H9 (cell line): ENCODE data around the gene GAK. TPM values are rescaled to one million over a fixed set of nuclear protein-coding genes. Genes with fewer than 3 reads are reported as not detected.

ENCODE experiments used
- DNase-seq: peaks from one replicate; pipeline ENCODE4 v3.0.0-alpha.2; 2017
- H2AFZ ChIP-seq: one replicate; pipeline ENCODE4 v1.6.1; 2013; ENCODE audit warnings: mild to moderate bottlenecking, low read length, control low read depth, moderate library complexity
- H2AK5ac ChIP-seq: 2 replicates; pipeline ENCODE4 v1.6.1; 2013; ENCODE audit warnings: low read length, control low read depth, mixed read lengths; ENCODE audit not compliant: insufficient read length
- H2BK120ac ChIP-seq: one replicate; pipeline ENCODE4 v1.6.1; 2013; ENCODE audit warnings: low read depth, mild to moderate bottlenecking, low read length, control low read depth, inconsistent platforms; ENCODE audit not compliant: poor library complexity, severe bottlenecking
- H2BK12ac ChIP-seq: 2 replicates; pipeline ENCODE4 v1.6.1; 2013; ENCODE audit warnings: low read length, control low read depth, mixed read lengths, low read depth; ENCODE audit not compliant: insufficient read length
- H2BK15ac ChIP-seq: 2 replicates; pipeline ENCODE4 v1.6.1; 2013; ENCODE audit warnings: low read depth, low read length, control low read depth
- H2BK20ac ChIP-seq: one replicate; pipeline ENCODE4 v1.6.1; 2013; ENCODE audit warnings: low read depth, mild to moderate bottlenecking, low read length, control low read depth, inconsistent platforms; ENCODE audit not compliant: poor library complexity, severe bottlenecking
- H2BK5ac ChIP-seq: 2 replicates; pipeline ENCODE4 v1.6.1; 2013; ENCODE audit warnings: low read length, control low read depth, mixed read lengths; ENCODE audit not compliant: insufficient read length
- H3K14ac ChIP-seq: 2 replicates; pipeline ENCODE4 v1.6.1; 2013; ENCODE audit warnings: low read length, control low read depth; ENCODE audit not compliant: insufficient read depth
- H3K18ac ChIP-seq: 2 replicates; pipeline ENCODE4 v1.6.1; 2013; ENCODE audit warnings: low read depth, mild to moderate bottlenecking, mixed read lengths, low read length, control low read depth; ENCODE audit not compliant: insufficient read length
- H3K23ac ChIP-seq: 2 replicates; pipeline ENCODE4 v1.6.1; 2013; ENCODE audit warnings: low read length, control low read depth, mixed read lengths, low read depth; ENCODE audit not compliant: insufficient read length
- H3K23me2 ChIP-seq: 2 replicates; pipeline ENCODE4 v1.6.1; 2013; ENCODE audit warnings: low read depth, mild to moderate bottlenecking, mixed read lengths, low read length, control low read depth; ENCODE audit not compliant: insufficient read length, poor library complexity, severe bottlenecking
- H3K27ac ChIP-seq: 2 replicates; pipeline ENCODE4 v1.5.1; 2013; ENCODE audit warnings: low read length, control low read depth, mixed read lengths, low read depth; ENCODE audit not compliant: insufficient read length
- H3K27me3 ChIP-seq: 2 replicates; pipeline ENCODE4 v1.6.1; 2013; ENCODE audit warnings: low read length, control low read depth, inconsistent platforms; ENCODE audit not compliant: insufficient read depth
- H3K4ac ChIP-seq: 2 replicates; pipeline ENCODE4 v1.6.1; 2013; ENCODE audit warnings: low read depth, mild to moderate bottlenecking, control low read depth, inconsistent platforms, low read length, moderate library complexity
- H3K4me1 ChIP-seq: 2 replicates; pipeline ENCODE4 v1.6.1; 2013; ENCODE audit warnings: low read length, control low read depth, inconsistent platforms; ENCODE audit not compliant: insufficient read depth
- H3K4me2 ChIP-seq: 2 replicates; pipeline ENCODE4 v1.6.1; 2013; ENCODE audit warnings: low read length, control low read depth, mixed read lengths; ENCODE audit not compliant: insufficient read length, insufficient read depth
- H3K56ac ChIP-seq: 2 replicates; pipeline ENCODE4 v1.6.1; 2013; ENCODE audit warnings: low read depth, mild to moderate bottlenecking, mixed read lengths, low read length, control low read depth; ENCODE audit not compliant: insufficient read length
- H3K79me1 ChIP-seq: 2 replicates; pipeline ENCODE4 v1.6.1; 2013; ENCODE audit warnings: low read depth, mild to moderate bottlenecking, moderate library complexity, low read length, control low read depth, inconsistent platforms; ENCODE audit not compliant: insufficient read depth, poor library complexity, severe bottlenecking
- H3K79me2 ChIP-seq: 2 replicates; pipeline ENCODE4 v1.6.1; 2013; ENCODE audit warnings: low read length, control low read depth, inconsistent platforms; ENCODE audit not compliant: insufficient read depth
- H3K9ac ChIP-seq: 2 replicates; pipeline ENCODE4 v1.6.1; 2013; ENCODE audit warnings: low read length, control low read depth, mixed read lengths; ENCODE audit not compliant: insufficient read length; ENCODE audit errors: extremely low read depth
- H3K9me3 ChIP-seq: one replicate; pipeline ENCODE4 v1.6.1; 2013; ENCODE audit warnings: low read depth, low read length, inconsistent platforms; ENCODE audit not compliant: control insufficient read depth
- H3T11ph ChIP-seq: one replicate; pipeline ENCODE4 v1.6.1; 2013; ENCODE audit warnings: mild to moderate bottlenecking, low read length, control low read depth, inconsistent platforms
- H4K20me1 ChIP-seq: one replicate; pipeline ENCODE4 v1.6.1; 2013; ENCODE audit not compliant: control insufficient read depth, insufficient read length, insufficient read depth
- H4K5ac ChIP-seq: 2 replicates; pipeline ENCODE4 v1.6.1; 2013; ENCODE audit warnings: low read depth, mild to moderate bottlenecking, mixed read lengths, low read length, control low read depth; ENCODE audit not compliant: insufficient read length
- H4K8ac ChIP-seq: replicated peaks from 2 replicates; pipeline ENCODE4 v1.6.1; 2013; ENCODE audit warnings: low read length, control low read depth, mixed read lengths, low read depth; ENCODE audit not compliant: insufficient read length
- H4K91ac ChIP-seq: 2 replicates; pipeline ENCODE4 v1.6.1; 2013; ENCODE audit warnings: low read depth, mild to moderate bottlenecking, moderate library complexity, mixed read lengths, low read length, control low read depth; ENCODE audit not compliant: insufficient read length
- H3K27ac Mint-ChIP-seq, 3 experiments: 2 replicates in 2 of 3; 3 replicates in 1 of 3; pipeline ENCODE4 v1.8.0; 2020 to 2021; ENCODE audit warnings: mixed read lengths in 3 of 3, mild to moderate bottlenecking in 1 of 3, moderate library complexity in 1 of 3
- H3K27me3 Mint-ChIP-seq: 2 replicates; pipeline ENCODE4 v1.8.0; 2021; ENCODE audit warnings: low read depth, mild to moderate bottlenecking, moderate library complexity, mixed read lengths
- H3K36me3 Mint-ChIP-seq, 3 experiments: 2 replicates in 2 of 3; 3 replicates in 1 of 3; pipeline ENCODE4 v1.8.0; 2020 to 2021; ENCODE audit warnings: low read depth in 3 of 3, mixed read lengths in 3 of 3; ENCODE audit not compliant: insufficient read depth in 1 of 3
- H3K4me1 Mint-ChIP-seq, 2 experiments: 2 replicates each; pipeline ENCODE4 v1.8.0; 2020; ENCODE audit warnings: mixed read lengths in 2 of 2
- H3K4me3 Mint-ChIP-seq, 2 experiments: 2 replicates in 1 of 2; 3 replicates in 1 of 2; pipeline ENCODE4 v1.8.0; 2020 to 2021; ENCODE audit warnings: mild to moderate bottlenecking in 2 of 2, mixed read lengths in 2 of 2, moderate library complexity in 1 of 2
- H3K9me3 Mint-ChIP-seq, 2 experiments: 2 replicates in 1 of 2; 3 replicates in 1 of 2; pipeline ENCODE4 v1.8.0; 2020; ENCODE audit warnings: mild to moderate bottlenecking in 2 of 2, mixed read lengths in 2 of 2, moderate library complexity in 1 of 2
- WGBS: extraction: QIAGEN DNeasy Blood & Tissue Kit; methylation state at CpG from one replicate; pipeline ENCODE4 v1.1.7; 2013; ENCODE audit warnings: missing lambda C conversion rate, low lambda C conversion rate, mixed read lengths; ENCODE audit not compliant: insufficient read length; ENCODE audit errors: extremely low coverage; 5-methylcytosine and 5-hydroxymethylcytosine counted together
- total RNA-seq: library from RNA; stranded (reverse); gene quantifications from 2 replicates; pipeline ENCODE4 v1.2.1, GENCODE V29; 2021
- TF ChIP-seq, protein P1 (sequence below): fragments of 200-600 bp; sonication (generic); conservative IDR thresholded peaks from 3 replicates; pipeline ENCODE4 v1.8.0; 2021; ENCODE audit warnings: antibody characterized with exemption, mild to moderate bottlenecking

GAK gene
- total RNA-seq, 1 experiment from 2014 or later = 80.7 TPM

DNA sequence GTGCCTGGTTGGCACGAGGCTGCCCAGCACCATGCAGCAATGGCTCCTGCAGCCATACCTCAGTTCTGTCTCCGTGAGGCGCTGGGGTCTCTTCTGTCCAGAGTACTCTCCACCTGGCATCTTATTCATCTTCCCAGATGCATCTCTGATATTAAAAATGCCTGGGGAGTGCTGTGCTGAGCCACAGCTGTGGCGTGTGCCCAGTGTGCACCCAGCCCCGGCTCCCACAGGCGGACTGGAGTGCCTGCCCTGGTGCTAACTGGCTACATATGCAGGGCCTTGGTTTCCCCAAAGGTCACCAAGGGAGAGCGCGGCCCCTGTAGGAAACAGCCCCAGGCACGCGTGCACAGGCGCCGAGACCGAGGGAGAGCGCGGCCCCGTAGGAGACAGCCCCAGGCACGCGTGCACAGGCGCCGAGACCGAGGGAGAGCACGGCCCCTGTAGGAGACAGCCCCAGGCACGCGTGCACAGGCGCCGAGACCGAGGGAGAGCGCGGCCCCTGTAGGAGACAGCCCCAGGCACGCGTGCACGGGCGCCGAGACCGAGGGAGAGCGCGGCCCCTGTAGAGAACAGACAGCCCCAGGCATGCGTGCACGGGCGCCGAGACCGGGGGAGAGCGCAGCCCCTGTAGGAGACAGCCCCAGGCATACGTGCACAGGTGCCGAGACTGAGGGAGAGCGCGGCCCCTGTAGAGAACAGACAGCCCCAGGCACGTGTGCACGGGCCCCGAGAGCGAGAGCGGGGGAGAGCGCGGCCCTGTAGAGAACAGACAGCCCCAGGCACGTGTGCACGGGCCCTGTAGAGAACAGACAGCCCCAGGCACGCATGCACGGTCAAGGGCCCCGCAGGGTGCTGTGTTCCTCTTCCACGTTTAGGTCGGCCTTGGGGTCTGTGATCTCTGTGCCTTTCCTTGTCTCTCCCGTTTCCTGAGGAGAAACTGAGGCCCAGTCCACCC lies 14.7 kb upstream of the GAK start:
- H3K14ac ChIP-seq = no peak overlapping the region
- H4K8ac ChIP-seq = no peak overlapping the region
- no peak overlapping the region for H2AK5ac ChIP-seq
- H2AFZ ChIP-seq = no peak overlapping the region
- Mint-ChIP-seq H3K27ac (no peak overlapping the region), H3K4me3 (no peak overlapping the region), H3K4me1 (peaks cover 13 to 21% of the 10 kb centered on the region in 2 experiments), H3K36me3 (no peaks in the 10 kb centered on the region; a peak in 1 of 7 replicates), H3K27me3 (peaks cover 13% of the 10 kb centered on the region), H3K9me3 (no peaks in the 10 kb centered on the region)
- H2BK20ac ChIP-seq = no peak overlapping the region
- no peaks in the 10 kb centered on the region for H3K79me1 ChIP-seq
- DNase-seq = no peak
- H3K4ac ChIP-seq = no peak overlapping the region
- no peak overlapping the region for H3K4me2 ChIP-seq
- H4K20me1 ChIP-seq = no peaks in the 10 kb centered on the region
- H3K23me2 ChIP-seq = no peaks in the 10 kb centered on the region
- no peak overlapping the region for H2BK12ac ChIP-seq
- H3T11ph ChIP-seq = no peak overlapping the region
- H3K79me2 ChIP-seq = no peaks in the 10 kb centered on the region
- no peak overlapping the region for H4K91ac ChIP-seq
- no peaks in the 10 kb centered on the region for H3K9me3 ChIP-seq
- no peak overlapping the region for H3K18ac ChIP-seq
- no CpG with 5 or more reads among the region's 62 CpGs for WGBS
- H2BK5ac ChIP-seq = no peak overlapping the region
- no peak overlapping the region for H4K5ac ChIP-seq
- no peak overlapping the region for H3K56ac ChIP-seq
- no peak overlapping the region for H3K27ac ChIP-seq
- no peak overlapping the region for H3K9ac ChIP-seq
- H2BK120ac ChIP-seq = no peak overlapping the region
- TF ChIP-seq, protein P1, sequence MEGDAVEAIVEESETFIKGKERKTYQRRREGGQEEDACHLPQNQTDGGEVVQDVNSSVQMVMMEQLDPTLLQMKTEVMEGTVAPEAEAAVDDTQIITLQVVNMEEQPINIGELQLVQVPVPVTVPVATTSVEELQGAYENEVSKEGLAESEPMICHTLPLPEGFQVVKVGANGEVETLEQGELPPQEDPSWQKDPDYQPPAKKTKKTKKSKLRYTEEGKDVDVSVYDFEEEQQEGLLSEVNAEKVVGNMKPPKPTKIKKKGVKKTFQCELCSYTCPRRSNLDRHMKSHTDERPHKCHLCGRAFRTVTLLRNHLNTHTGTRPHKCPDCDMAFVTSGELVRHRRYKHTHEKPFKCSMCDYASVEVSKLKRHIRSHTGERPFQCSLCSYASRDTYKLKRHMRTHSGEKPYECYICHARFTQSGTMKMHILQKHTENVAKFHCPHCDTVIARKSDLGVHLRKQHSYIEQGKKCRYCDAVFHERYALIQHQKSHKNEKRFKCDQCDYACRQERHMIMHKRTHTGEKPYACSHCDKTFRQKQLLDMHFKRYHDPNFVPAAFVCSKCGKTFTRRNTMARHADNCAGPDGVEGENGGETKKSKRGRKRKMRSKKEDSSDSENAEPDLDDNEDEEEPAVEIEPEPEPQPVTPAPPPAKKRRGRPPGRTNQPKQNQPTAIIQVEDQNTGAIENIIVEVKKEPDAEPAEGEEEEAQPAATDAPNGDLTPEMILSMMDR = no peak
- no peak overlapping the region for H2BK15ac ChIP-seq
- no peaks in the 10 kb centered on the region for H3K27me3 ChIP-seq
- no peak overlapping the region for H3K23ac ChIP-seq
- no peaks in the 10 kb centered on the region; the same call in 1 of the 2 replicates for H3K4me1 ChIP-seq
